OCI-LY3 (cell line): ENCODE measurements around the gene UMAD1.
"Not testable (repeated sequence)": the region's sequence is repeated elsewhere in the genome, so short reads cannot be mapped to it uniquely, and the experiment has no call there.

Source experiments
- H2AFZ ChIP-seq: fragments of 200-600, 300-600 bp; shearing (Covaris generic); 2 replicates; pipeline ENCODE4 v1.6.0; 2014; ENCODE audit warnings: antibody characterized with exemption, low read depth, low read length
- H3K27ac ChIP-seq: fragments of 200-600, 300-600 bp; sonication (generic); 2 replicates; pipeline ENCODE4 v1.5.1; 2014; ENCODE audit warnings: mild to moderate bottlenecking, low read length, moderate library complexity, mixed read lengths
- H3K27me3 ChIP-seq: fragments of 200-600, 300-600 bp; sonication (generic); 2 replicates; pipeline ENCODE4 v1.6.1; 2014; ENCODE audit warnings: low read depth, low read length, mixed read lengths
- H3K36me3 ChIP-seq: fragments of 200-600, 300-600 bp; sonication (generic); replicated peaks from 2 replicates; pipeline ENCODE3; 2014; ENCODE audit warnings: low read depth, low read length, mixed read lengths
- H3K4me1 ChIP-seq: fragments of 300-600, 200-600 bp; sonication (generic); 2 replicates; pipeline ENCODE4 v1.6.1; 2014; ENCODE audit warnings: low read length, mixed read lengths
- H3K4me2 ChIP-seq: fragments of 200-600, 300-600 bp; sonication (generic); 2 replicates; pipeline ENCODE4 v1.6.1; 2014; ENCODE audit warnings: low read length, mixed read lengths
- H3K4me3 ChIP-seq: fragments of 300-600, 200-600 bp; sonication (generic); 2 replicates; pipeline ENCODE4 v1.5.1; 2014; ENCODE audit warnings: antibody characterized with exemption, mild to moderate bottlenecking, low read length, moderate library complexity
- H3K79me2 ChIP-seq: fragments of 300-600, 200-600 bp; shearing (Covaris generic); 2 replicates; pipeline ENCODE4 v1.6.1; 2014; ENCODE audit warnings: mild to moderate bottlenecking, low read length, mixed read lengths
- H3K9ac ChIP-seq: fragments of 300-600, 200-600 bp; shearing (Covaris generic); 2 replicates; pipeline ENCODE4 v1.6.0; 2014; ENCODE audit warnings: mild to moderate bottlenecking, low read length, moderate library complexity
- H3K9me3 ChIP-seq: fragments of 200-600, 300-600 bp; shearing (Covaris generic); 2 replicates; pipeline ENCODE4 v1.6.1; 2014; ENCODE audit warnings: low read length, mixed read lengths; ENCODE audit not compliant: insufficient read depth
- H4K20me1 ChIP-seq: fragments of 200-600, 300-600 bp; sonication (generic); 2 replicates; pipeline ENCODE4 v1.6.1; 2016; ENCODE audit warnings: low read length, mixed read lengths; ENCODE audit not compliant: insufficient read depth
- EZH2phosphoT487 ChIP-seq: fragments of 200-600 bp; shearing (Covaris generic); IDR thresholded peaks from 2 replicates; pipeline ENCODE4 v1.6.1; 2018; ENCODE audit warnings: antibody characterized with exemption, mixed run types, low read depth
- TF ChIP-seq, protein P1 (sequence below): fragments of 200-600, 300-600 bp; sonication (generic); IDR thresholded peaks from 2 replicates; pipeline ENCODE4 v1.5.1; 2014; ENCODE audit warnings: antibody characterized with exemption, low read length, low read depth

Gene UMAD1

DNA sequence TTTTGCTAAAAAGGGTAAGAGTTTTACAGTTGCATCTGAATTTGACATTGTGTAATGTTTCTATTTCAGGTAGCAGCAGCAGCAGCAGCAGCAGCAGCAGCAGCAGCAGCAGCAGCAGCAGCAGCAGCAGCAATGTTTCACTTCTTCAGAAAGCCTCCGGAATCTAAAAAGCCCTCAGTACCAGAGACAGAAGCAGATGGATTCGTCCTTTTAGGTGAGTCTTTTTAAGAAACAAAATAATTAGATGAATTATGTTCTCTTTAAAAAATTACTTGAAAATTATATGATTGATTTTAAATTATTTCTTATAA lies 32.6 kb downstream of the UMAD1 start:
- no peaks in the 10 kb centered on the region for H4K20me1 ChIP-seq
- no peaks in the 10 kb centered on the region for H3K4me1 ChIP-seq
- no peak overlapping the region for H3K4me3 ChIP-seq
- no peak overlapping the region for H3K27ac ChIP-seq
- H3K27me3 ChIP-seq = no peaks in the 10 kb centered on the region
- TF ChIP-seq, protein P1, sequence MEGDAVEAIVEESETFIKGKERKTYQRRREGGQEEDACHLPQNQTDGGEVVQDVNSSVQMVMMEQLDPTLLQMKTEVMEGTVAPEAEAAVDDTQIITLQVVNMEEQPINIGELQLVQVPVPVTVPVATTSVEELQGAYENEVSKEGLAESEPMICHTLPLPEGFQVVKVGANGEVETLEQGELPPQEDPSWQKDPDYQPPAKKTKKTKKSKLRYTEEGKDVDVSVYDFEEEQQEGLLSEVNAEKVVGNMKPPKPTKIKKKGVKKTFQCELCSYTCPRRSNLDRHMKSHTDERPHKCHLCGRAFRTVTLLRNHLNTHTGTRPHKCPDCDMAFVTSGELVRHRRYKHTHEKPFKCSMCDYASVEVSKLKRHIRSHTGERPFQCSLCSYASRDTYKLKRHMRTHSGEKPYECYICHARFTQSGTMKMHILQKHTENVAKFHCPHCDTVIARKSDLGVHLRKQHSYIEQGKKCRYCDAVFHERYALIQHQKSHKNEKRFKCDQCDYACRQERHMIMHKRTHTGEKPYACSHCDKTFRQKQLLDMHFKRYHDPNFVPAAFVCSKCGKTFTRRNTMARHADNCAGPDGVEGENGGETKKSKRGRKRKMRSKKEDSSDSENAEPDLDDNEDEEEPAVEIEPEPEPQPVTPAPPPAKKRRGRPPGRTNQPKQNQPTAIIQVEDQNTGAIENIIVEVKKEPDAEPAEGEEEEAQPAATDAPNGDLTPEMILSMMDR = no peak
- no peak for TF ChIP-seq EZH2phosphoT487
- H3K4me2 ChIP-seq = no peak overlapping the region
- H3K9ac ChIP-seq = no peak overlapping the region
- H2AFZ ChIP-seq = no peak overlapping the region
- H3K79me2 ChIP-seq = no peaks in the 10 kb centered on the region
- H3K9me3 ChIP-seq = no peaks in the 10 kb centered on the region
- no peaks in the 10 kb centered on the region for H3K36me3 ChIP-seq

DNA sequence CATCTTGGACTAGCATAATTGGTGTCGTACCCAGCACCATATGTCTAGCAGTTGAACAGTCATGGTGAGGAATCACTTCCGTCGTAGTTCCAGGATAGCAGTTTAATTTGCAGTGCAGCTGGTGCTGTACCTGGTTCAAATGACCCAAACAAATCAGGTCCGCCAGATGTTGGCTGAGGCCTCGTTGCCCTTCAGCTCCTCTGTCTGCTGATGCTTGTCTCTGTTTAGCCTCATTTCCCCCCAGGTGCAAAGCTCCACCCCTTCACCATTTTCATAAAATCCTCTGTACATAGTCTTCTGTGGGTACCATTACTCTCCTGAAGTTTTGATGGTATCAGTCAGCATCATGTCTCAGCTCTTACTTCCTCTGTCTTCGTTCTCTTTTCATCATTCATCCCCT lies 35.1 kb downstream of the UMAD1 start:
- Histone ChIP-seq H3K4me1 (no peaks in the 10 kb centered on the region), H2AFZ (no peak overlapping the region), H3K27me3 (no peaks in the 10 kb centered on the region), H3K4me3 (no peak overlapping the region), H4K20me1 (no peaks in the 10 kb centered on the region), H3K9ac (no peak overlapping the region), H3K36me3 (no peaks in the 10 kb centered on the region), H3K9me3 (no peaks in the 10 kb centered on the region), H3K27ac (no peak overlapping the region), H3K79me2 (no peaks in the 10 kb centered on the region), H3K4me2 (no peak overlapping the region)
- no peak for TF ChIP-seq EZH2phosphoT487
- TF ChIP-seq, protein P1 = no peak

DNA sequence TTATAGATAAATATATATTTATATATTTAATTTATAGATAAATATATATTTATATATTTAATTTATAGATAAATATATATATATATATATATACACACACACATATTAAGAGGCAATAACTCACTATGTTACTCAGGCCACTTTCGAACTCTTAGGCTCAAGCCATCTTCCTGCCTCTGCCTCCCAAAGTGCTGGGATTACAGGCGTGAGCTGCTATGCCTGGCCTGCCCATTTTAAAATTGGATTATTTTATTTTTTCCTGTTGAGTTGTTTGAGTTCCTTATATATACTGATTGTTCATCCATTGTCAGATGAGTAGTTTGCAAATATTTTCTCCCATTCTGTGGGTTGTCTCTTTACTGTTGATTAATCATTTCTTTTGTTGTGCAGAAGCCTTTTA lies 39.1 kb downstream of the UMAD1 start:
- not testable (repeated sequence) for H3K79me2 ChIP-seq, H3K9ac ChIP-seq, H3K4me3 ChIP-seq, H3K36me3 ChIP-seq, H3K27ac ChIP-seq, H4K20me1 ChIP-seq, H3K4me2 ChIP-seq, H3K9me3 ChIP-seq, H3K27me3 ChIP-seq, H2AFZ ChIP-seq
- H3K4me1 ChIP-seq = peaks cover 12% of the 10 kb centered on the region

DNA sequence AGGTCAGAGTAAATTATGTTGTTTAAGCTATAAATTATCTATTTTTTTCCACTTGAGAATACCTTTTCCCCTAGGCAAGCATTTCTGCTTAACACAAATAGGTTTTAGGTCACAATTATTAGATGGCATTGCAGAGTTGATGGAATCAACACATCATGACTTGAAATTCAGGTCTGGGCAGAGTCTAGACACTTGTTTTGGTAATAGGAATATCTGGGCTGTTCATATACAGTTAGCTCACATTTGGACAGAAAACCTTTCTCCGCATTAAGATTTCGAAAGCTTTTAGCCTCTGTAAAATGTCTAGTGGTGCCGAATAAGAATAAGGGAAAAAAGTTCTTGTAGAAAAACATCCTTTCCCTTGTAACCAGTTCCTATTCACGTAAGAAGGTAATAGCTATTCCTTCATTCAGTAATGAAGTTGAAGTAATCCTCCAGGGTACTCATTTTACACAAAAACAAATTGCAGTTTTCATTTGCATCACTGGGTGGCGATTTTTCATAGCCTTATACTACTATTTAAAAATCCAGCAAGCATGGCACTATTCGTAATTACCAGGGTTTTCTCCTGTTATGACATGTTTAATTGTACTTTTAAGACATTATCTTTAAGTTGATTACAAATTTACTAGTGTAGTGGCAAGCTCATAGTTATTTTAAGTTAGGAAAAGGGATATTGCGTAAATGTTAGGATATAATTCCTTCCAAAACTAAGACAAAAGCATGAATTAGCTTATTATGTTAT lies 40.8 kb downstream of the UMAD1 start:
- Histone ChIP-seq H3K4me2 (peak overlapping the region; percentile 58), H3K9ac (no peak overlapping the region), H4K20me1 (no peaks in the 10 kb centered on the region), H2AFZ (no peak overlapping the region), H3K4me3 (peak overlapping the region; percentile 20; the same call in 1 of the 2 replicates), H3K27ac (no peak overlapping the region), H3K27me3 (no peaks in the 10 kb centered on the region), H3K36me3 (no peaks in the 10 kb centered on the region), H3K4me1 (peaks cover 12% of the 10 kb centered on the region), H3K9me3 (no peaks in the 10 kb centered on the region), H3K79me2 (no peaks in the 10 kb centered on the region)
- TF ChIP-seq EZH2phosphoT487 = no peak
- TF ChIP-seq, protein P1 = peak; percentile 67
